SK-N-SH treated with all-trans-retinoic acid at 6 μM for 48 hours (cell line): ENCODE data around the gene ZNF627.

Experiments used
- ATAC-seq: fragments of 200-7000 bp; cut with Tn5 transposase; 3 replicates; pipeline ENCODE4 v1.9.1; 2020; ENCODE audit warnings: mild to moderate bottlenecking, moderate library complexity
- ARNTL ChIP-seq: fragments of 450-650 bp; formaldehyde crosslinking; IDR thresholded peaks from 2 replicates; pipeline ENCODE4 v1.5.0; 2020; ENCODE audit warnings: low read depth, mild to moderate bottlenecking, moderate library complexity, borderline replicate concordance
- BACH2 ChIP-seq: fragments of 250-450 bp; sonication (Bioruptor Pico); IDR thresholded peaks from 2 replicates; pipeline ENCODE4 v1.9.0; 2021; ENCODE audit warnings: mild to moderate bottlenecking, borderline replicate concordance
- CSDC2 ChIP-seq: fragments of 250-450 bp; sonication (Bioruptor Pico); IDR thresholded peaks from 2 replicates; pipeline ENCODE4 v1.5.0; 2020; ENCODE audit warnings: mild to moderate bottlenecking, moderate library complexity
- GLIS3 ChIP-seq: fragments of 250-450 bp; sonication (Bioruptor Pico); IDR thresholded peaks from 2 replicates; pipeline ENCODE4 v1.5.0; 2020; ENCODE audit warnings: mild to moderate bottlenecking, moderate library complexity
- ISL1 ChIP-seq: fragments of 250-450 bp; sonication (Bioruptor Pico); IDR thresholded peaks from 2 replicates; pipeline ENCODE4 v2.1.2; 2022; ENCODE audit warnings: mild to moderate bottlenecking, moderate library complexity
- OSR1 ChIP-seq: fragments of 250-450 bp; sonication (Bioruptor Pico); IDR thresholded peaks from 2 replicates; pipeline ENCODE4 v1.8.0; 2022; ENCODE audit warnings: moderate library complexity, mild to moderate bottlenecking, inconsistent platforms
- PPARA ChIP-seq: fragments of 250-450 bp; sonication (Bioruptor Pico); IDR thresholded peaks from 2 replicates; pipeline ENCODE4 v1.5.0; 2020; ENCODE audit warnings: mild to moderate bottlenecking, borderline replicate concordance
- RARB ChIP-seq: fragments of 250-450 bp; sonication (Bioruptor Pico); IDR thresholded peaks from 2 replicates; pipeline ENCODE4 v1.8.0; 2021; ENCODE audit warnings: mild to moderate bottlenecking, moderate library complexity
- SNAI2 ChIP-seq: fragments of 250-450 bp; sonication (Bioruptor Pico); IDR thresholded peaks from 2 replicates; pipeline ENCODE4 v1.5.0; 2020; ENCODE audit warnings: mild to moderate bottlenecking, moderate library complexity
- TCF4 ChIP-seq: fragments of 250-450 bp; sonication (Bioruptor Pico); IDR thresholded peaks from 2 replicates; pipeline ENCODE4 v1.8.0; 2021; ENCODE audit warnings: mild to moderate bottlenecking, moderate library complexity, borderline replicate concordance
- TOX ChIP-seq: fragments of 250-450 bp; sonication (Bioruptor Pico); IDR thresholded peaks from 2 replicates; pipeline ENCODE4 v1.8.0; 2021; ENCODE audit warnings: mild to moderate bottlenecking, moderate library complexity, borderline replicate concordance
- ZC3H10 ChIP-seq: fragments of 250-450 bp; sonication (Bioruptor Pico); IDR thresholded peaks from 2 replicates; pipeline ENCODE4 v1.5.1; 2021; ENCODE audit warnings: mild to moderate bottlenecking, moderate library complexity
- ZFP3 ChIP-seq: fragments of 250-450 bp; sonication (Bioruptor Pico); IDR thresholded peaks from 2 replicates; pipeline ENCODE4 v1.5.0; 2020; ENCODE audit warnings: mild to moderate bottlenecking, moderate library complexity
- ZFP30 ChIP-seq: fragments of 450-650 bp; formaldehyde crosslinking; IDR thresholded peaks from 2 replicates; pipeline ENCODE4 v1.5.0; 2022; ENCODE audit warnings: mild to moderate bottlenecking, moderate library complexity
- ZNF70 ChIP-seq: fragments of 450-650 bp; formaldehyde crosslinking; IDR thresholded peaks from 2 replicates; pipeline ENCODE4 v1.5.0; 2020; ENCODE audit warnings: mild to moderate bottlenecking, moderate library complexity
- ZNF8 ChIP-seq: fragments of 450-650 bp; formaldehyde crosslinking; IDR thresholded peaks from 2 replicates; pipeline ENCODE4 v1.5.0; 2020; ENCODE audit warnings: mild to moderate bottlenecking, moderate library complexity
- TF ChIP-seq, protein P1 (sequence below): fragments of 250-450 bp; sonication (Bioruptor Pico); IDR thresholded peaks from 2 replicates; pipeline ENCODE4 v1.5.0; 2020; ENCODE audit warnings: mild to moderate bottlenecking, moderate library complexity
- TF ChIP-seq, protein P2 (sequence below): fragments of 250-450 bp; sonication (Bioruptor Pico); IDR thresholded peaks from 2 replicates; pipeline ENCODE4 v1.8.0; 2020; ENCODE audit warnings: mild to moderate bottlenecking, moderate library complexity, borderline replicate concordance
- TF ChIP-seq, protein P3 (sequence below): fragments of 250-450 bp; sonication (Bioruptor Pico); IDR thresholded peaks from 2 replicates; pipeline ENCODE4 v1.5.1; 2021; ENCODE audit warnings: mild to moderate bottlenecking, moderate library complexity
- TF ChIP-seq, protein P4 (sequence below): fragments of 250-450 bp; sonication (Bioruptor Pico); IDR thresholded peaks from 2 replicates; pipeline ENCODE4 v1.8.0; 2021; ENCODE audit warnings: low read depth, mild to moderate bottlenecking, moderate library complexity, borderline replicate concordance
- TF ChIP-seq, protein P5 (sequence below): fragments of 250-450 bp; sonication (Bioruptor Pico); IDR thresholded peaks from 2 replicates; pipeline ENCODE4 v1.5.1; 2020; ENCODE audit warnings: low read depth, mild to moderate bottlenecking, moderate library complexity

ZNF627 gene

DNA sequence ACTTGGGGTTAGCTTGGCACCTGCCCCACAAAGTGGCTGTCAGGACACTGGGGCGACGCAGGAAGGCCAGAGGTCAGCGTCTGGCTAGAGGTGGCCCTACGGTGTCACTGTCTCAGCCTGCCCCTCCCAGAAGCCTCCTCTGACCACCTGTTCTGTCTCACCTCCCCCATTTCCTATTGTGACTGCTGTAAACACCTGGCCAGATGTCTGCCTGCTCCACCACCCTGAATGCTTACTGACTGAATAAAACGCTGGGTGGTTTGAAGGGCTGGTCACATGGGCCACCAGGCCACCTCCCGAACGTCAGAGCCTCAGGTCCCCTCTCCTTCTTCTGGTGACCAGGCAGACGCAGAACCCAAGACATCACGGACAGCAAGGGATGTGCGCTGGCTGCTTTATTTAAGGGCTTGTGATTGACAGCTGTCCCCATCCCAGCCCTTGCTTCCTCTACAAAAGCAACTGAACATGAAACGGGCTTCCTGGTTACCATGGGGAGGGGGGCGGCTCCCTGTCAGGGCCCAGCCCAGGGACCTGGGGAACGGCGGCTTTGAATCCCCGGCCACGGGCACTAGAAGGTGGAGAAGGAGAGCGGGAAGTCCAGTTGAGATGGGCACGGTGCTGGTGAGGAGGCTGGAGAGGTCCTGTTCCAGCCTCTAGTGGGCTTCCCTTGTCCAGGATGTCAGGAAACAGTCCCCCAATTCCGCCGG lies 44.5 kb upstream of the ZNF627 start:
- no peak for ATAC-seq

DNA sequence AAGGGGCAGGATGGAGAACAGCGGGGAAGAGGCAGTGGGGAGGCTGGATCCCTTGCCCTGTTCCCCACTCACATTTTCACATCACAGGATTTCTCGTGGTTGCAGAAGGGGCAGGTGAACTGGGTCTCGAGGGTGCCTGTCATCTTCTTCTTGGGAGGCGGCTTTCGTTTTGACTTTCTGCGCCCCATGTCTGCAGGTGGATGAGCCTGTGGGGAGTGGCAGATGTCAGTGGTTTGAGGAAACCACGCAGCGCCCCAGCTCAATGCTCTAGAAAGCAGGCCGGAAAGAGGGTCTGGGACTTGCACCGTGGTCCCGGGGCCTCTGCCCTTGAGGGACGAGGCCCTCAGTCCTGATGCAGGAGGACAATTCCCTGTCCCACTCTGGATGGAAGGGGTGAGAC lies 43.1 kb upstream of the ZNF627 start:
- no peak for TF ChIP-seq ZNF70 (CRISPR knock-in tag)
- TF ChIP-seq, protein P1, sequence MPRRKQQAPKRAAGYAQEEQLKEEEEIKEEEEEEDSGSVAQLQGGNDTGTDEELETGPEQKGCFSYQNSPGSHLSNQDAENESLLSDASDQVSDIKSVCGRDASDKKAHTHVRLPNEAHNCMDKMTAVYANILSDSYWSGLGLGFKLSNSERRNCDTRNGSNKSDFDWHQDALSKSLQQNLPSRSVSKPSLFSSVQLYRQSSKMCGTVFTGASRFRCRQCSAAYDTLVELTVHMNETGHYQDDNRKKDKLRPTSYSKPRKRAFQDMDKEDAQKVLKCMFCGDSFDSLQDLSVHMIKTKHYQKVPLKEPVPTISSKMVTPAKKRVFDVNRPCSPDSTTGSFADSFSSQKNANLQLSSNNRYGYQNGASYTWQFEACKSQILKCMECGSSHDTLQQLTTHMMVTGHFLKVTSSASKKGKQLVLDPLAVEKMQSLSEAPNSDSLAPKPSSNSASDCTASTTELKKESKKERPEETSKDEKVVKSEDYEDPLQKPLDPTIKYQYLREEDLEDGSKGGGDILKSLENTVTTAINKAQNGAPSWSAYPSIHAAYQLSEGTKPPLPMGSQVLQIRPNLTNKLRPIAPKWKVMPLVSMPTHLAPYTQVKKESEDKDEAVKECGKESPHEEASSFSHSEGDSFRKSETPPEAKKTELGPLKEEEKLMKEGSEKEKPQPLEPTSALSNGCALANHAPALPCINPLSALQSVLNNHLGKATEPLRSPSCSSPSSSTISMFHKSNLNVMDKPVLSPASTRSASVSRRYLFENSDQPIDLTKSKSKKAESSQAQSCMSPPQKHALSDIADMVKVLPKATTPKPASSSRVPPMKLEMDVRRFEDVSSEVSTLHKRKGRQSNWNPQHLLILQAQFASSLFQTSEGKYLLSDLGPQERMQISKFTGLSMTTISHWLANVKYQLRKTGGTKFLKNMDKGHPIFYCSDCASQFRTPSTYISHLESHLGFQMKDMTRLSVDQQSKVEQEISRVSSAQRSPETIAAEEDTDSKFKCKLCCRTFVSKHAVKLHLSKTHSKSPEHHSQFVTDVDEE: no peak
- no peak for TF ChIP-seq ZFP30
- TF ChIP-seq SNAI2 (CRISPR knock-in tag): no peak
- no peak for TF ChIP-seq ARNTL
- TF ChIP-seq ZNF8 (CRISPR knock-in tag): no peak
- TF ChIP-seq ISL1 (CRISPR knock-in tag): no peak
- no peak for TF ChIP-seq RARB (CRISPR knock-in tag)
- TF ChIP-seq ZFP3: no peak
- TF ChIP-seq TCF4 (CRISPR knock-in tag): no peak
- TF ChIP-seq, protein P2, sequence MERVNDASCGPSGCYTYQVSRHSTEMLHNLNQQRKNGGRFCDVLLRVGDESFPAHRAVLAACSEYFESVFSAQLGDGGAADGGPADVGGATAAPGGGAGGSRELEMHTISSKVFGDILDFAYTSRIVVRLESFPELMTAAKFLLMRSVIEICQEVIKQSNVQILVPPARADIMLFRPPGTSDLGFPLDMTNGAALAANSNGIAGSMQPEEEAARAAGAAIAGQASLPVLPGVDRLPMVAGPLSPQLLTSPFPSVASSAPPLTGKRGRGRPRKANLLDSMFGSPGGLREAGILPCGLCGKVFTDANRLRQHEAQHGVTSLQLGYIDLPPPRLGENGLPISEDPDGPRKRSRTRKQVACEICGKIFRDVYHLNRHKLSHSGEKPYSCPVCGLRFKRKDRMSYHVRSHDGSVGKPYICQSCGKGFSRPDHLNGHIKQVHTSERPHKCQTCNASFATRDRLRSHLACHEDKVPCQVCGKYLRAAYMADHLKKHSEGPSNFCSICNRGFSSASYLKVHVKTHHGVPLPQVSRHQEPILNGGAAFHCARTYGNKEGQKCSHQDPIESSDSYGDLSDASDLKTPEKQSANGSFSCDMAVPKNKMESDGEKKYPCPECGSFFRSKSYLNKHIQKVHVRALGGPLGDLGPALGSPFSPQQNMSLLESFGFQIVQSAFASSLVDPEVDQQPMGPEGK (CRISPR knock-in tag): no peak
- TF ChIP-seq, protein P3, sequence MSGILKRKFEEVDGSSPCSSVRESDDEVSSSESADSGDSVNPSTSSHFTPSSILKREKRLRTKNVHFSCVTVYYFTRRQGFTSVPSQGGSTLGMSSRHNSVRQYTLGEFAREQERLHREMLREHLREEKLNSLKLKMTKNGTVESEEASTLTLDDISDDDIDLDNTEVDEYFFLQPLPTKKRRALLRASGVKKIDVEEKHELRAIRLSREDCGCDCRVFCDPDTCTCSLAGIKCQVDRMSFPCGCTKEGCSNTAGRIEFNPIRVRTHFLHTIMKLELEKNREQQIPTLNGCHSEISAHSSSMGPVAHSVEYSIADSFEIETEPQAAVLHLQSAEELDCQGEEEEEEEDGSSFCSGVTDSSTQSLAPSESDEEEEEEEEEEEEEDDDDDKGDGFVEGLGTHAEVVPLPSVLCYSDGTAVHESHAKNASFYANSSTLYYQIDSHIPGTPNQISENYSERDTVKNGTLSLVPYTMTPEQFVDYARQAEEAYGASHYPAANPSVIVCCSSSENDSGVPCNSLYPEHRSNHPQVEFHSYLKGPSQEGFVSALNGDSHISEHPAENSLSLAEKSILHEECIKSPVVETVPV: no peak
- TF ChIP-seq GLIS3: no peak
- TF ChIP-seq PPARA (CRISPR knock-in tag): no peak
- TF ChIP-seq BACH2 (CRISPR knock-in tag): no peak
- TF ChIP-seq CSDC2 (CRISPR knock-in tag): no peak
- TF ChIP-seq, all 23 proteins: peak for 0
- ATAC-seq: no peak

More for the DNA sequence above, 44.5 kb upstream of the ZNF627 start:
- TF ChIP-seq ZFP3 (no peak), GLIS3 (no peak), ZNF8 (CRISPR knock-in tag) (no peak), BACH2 (CRISPR knock-in tag) (no peak), RARB (CRISPR knock-in tag) (no peak), ZNF70 (CRISPR knock-in tag) (no peak), TCF4 (CRISPR knock-in tag) (no peak), CSDC2 (CRISPR knock-in tag) (no peak), ZC3H10 (CRISPR knock-in tag) (no peak), ARNTL (no peak), OSR1 (CRISPR knock-in tag) (no peak), ZFP30 (no peak), SNAI2 (CRISPR knock-in tag) (no peak), TOX (CRISPR knock-in tag) (no peak)
- TF ChIP-seq, protein P4, sequence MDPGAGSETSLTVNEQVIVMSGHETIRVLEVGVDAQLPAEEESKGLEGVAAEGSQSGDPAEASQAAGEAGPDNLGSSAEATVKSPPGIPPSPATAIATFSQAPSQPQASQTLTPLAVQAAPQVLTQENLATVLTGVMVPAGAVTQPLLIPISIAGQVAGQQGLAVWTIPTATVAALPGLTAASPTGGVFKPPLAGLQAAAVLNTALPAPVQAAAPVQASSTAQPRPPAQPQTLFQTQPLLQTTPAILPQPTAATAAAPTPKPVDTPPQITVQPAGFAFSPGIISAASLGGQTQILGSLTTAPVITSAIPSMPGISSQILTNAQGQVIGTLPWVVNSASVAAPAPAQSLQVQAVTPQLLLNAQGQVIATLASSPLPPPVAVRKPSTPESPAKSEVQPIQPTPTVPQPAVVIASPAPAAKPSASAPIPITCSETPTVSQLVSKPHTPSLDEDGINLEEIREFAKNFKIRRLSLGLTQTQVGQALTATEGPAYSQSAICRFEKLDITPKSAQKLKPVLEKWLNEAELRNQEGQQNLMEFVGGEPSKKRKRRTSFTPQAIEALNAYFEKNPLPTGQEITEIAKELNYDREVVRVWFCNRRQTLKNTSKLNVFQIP (CRISPR knock-in tag): no peak
- TF ChIP-seq, protein P3: no peak
- TF ChIP-seq, protein P2 (CRISPR knock-in tag): no peak
- TF ChIP-seq, protein P5, sequence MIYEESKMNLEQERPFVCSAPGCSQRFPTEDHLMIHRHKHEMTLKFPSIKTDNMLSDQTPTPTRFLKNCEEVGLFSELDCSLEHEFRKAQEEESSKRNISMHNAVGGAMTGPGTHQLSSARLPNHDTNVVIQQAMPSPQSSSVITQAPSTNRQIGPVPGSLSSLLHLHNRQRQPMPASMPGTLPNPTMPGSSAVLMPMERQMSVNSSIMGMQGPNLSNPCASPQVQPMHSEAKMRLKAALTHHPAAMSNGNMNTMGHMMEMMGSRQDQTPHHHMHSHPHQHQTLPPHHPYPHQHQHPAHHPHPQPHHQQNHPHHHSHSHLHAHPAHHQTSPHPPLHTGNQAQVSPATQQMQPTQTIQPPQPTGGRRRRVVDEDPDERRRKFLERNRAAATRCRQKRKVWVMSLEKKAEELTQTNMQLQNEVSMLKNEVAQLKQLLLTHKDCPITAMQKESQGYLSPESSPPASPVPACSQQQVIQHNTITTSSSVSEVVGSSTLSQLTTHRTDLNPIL (CRISPR knock-in tag): no peak
